Embryonic facial prominence (tissue), 1 donor: ENCODE results near the gene MRPL40.
"Not testable (repeated sequence)": the region's sequence is repeated elsewhere in the genome, so short reads cannot be mapped to it uniquely, and the experiment has no call there.

ENCODE experiments used
- DNase-seq: peaks from one replicate; pipeline ENCODE4 v3.0.0-alpha.2; 2016; ENCODE audit errors: extremely low spot score

The MRPL40 gene

DNA sequence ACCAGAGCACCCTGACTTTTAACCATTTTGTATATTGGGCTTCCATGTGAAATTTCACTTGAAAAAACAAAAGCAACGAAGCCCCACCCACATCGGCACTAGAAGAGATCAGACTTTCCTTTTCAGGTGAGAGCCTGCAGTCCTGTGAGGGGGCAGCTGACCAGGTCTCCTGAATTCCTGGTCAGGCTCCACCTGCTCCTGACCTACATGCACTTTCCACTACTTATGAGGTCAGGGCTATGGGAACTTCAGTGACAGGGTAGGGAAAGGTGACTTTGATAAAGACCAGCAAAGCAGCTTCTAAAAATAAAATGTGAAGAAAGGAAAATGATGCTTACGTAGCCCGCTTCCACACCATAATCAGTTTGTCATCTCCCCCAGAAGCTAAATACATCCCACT lies 25.5 kb upstream of the MRPL40 start:
- no peak for DNase-seq

DNA sequence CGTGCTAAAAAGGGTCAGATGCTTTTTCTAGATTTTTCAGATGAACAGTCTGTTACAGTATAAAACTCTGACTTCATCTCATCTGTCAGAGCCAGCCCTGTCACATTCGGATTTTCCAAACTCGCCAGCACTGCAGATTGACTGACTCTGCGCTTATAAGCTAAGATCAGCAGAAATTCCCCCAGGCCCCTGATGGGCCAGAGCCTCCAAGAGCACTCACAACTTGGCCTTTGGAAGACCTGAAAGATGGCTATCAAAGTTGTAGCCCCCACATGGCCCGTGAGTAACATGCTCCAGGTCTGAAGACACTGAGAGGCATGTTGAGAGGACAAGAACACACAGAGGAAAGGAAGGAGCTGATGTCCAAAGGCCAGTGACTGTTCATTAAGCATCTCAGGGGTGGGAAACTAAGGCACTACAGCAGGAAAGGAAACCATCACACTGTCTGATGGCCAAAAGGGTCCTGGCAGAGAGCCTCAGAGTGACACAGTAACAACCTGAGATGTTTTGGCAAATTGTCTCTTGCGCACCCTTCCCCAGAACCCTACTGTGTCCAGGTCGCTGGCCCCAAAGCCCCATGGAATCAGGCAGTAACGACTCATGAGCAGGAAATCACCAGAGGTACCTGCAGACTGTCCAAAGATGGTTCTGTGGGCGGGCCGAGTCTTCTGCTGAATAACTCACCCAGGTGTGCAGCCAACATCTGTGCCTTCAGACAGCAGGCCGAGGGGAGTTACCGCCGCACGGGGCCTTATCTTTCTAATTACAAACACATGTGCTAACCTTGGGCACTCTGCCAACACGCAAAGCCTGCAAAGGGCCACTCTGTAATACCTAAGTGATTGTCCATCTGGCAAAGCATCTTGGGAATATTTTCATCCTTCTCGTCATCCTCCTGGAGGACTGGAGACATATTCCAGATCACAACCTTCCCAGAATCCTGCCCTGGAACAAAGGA lies 24.4 kb upstream of the MRPL40 start:
- DNase-seq: no peak

DNA sequence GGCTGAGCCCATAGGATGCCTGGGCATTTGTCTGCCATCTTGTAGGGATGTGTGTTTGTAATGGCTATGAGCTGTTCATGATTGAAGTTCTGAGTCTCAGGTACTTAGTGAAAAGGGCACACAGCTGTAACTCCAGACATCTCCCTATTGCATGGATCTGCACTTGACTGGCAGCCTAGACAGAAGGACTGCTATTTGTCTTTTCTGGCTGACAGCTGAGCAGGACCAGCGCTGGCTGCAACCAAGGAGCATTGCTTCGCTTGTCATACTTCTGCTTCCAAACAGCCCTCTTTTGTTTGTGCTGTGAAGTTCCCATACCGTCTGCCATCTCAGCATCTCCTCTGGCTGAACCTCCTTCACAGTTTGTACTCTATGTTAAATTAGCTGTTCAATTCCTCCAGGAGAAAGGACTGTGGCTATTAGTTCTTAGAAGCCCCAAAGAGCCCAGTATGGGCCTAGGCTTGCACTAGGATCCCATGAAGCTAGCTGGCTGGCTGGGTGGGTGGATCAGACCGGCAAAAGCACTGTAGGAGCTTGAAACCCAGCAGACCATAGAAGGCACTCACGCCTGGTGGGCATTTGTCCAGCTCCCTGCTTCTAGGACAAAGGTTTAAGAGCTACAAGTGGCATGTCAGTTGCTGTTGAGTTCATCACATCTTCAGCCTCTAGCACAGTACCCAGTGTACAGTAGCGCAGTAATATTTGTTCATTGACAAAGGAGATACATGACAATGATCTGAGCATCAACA lies 21.2 kb upstream of the MRPL40 start:
- no peak for DNase-seq

DNA sequence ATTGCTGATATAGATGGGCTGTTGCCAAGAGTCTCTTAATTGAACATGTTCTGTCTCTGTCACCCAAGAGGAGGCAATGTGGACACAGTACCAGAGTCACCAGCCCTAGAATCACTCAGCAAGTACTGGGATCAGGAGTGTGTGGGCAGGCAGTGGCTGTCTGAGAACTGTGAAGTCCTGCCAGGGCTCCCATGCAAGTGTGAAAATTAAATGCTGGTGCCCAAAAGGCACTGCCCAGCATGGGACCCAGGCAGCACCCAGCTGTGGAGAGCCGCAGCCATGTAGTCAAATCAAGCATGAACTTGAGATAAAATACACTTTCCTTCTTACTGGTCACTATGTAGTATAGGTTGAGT lies 20.7 kb upstream of the MRPL40 start:
- no peak for DNase-seq

DNA sequence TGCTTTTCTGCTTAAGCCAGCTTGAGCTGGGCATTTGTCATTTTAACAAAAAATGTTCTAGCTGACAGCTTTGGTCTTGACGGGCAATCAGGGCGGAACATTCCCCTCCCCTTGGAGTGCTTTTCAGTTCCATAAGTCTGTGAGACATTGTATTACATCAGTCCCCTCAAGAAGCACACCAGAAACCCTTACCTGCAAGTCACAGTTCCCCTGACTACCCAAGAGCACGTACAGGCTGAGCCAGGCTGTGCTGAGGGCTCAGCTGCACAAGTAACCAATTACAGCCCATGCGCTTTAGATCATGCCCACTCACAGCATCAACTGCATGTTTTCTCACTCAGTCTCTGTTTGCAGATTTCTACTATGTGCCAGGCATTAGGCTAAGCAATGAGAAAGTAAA lies 19.9 kb upstream of the MRPL40 start:
- no peak for DNase-seq

DNA sequence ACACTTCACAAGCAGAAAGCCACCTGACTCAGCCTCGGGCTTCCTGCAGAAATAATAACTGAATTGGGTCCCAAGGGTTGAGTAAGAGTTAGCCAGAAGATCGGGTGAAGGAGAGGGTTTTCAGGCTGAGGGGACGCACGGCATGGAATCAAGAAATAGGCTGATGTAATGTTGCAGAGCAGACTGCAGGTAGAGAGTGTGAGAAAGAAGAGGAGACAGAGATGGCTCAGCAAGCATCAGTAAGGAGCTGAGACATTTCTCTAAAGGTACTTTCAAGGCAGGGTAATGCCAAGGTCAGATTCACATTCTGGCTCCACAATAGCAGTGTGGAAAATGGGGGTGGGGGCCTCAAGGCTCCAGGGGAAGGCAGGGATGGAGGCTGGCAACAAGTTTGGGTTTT lies 19.4 kb upstream of the MRPL40 start:
- no peak for DNase-seq

DNA sequence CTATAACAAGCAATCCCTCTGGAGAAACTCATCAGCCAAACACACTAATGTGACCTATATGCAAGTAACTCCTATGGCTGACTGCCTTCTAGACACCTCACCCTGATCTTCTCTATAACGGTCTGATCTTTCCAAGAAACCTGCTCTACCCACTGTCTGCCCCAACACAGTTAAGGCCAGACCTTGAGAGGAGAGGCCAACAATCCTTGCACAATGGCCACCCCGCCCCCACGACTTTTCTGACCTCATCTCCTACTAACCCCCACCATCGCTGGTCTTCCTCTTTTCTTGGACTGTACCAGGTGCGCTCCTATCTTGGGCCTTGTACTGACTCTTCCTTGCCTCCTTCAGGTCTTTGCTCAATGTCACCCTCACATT lies 13.3 kb upstream of the MRPL40 start:
- no peak for DNase-seq

DNA sequence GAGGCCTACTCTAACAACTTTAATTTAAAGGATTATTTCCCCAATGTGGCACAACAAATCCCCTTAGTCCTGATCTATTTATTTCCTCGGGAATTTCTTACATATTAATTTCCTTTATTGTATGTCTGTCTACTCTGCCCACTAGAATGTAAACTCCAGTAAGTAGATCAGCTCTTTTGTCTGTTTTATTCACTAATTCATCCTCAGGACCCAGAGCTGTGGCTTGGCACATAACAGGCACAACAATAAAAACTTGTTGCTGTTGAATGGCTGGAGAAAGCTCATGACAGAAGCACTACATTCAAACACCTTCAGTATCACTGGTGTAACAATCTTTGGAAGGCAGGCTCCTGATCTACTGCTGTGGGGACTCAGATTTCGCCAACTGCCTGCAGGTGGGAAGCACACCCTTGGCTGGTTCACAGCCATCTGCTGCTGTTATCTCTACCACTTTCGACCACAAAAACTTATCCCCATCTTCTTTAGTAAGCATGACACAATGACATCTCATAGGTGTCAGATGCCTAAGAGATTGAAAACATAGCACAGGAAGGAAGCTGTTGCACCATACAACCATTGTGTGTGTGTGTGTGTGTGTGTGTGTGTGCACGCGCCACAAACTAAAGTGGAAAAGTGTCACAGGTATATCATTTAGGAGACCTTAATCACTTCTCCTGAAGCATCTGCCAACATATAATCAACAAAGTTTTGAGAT lies 12.7 kb upstream of the MRPL40 start:
- DNase-seq: no peak

DNA sequence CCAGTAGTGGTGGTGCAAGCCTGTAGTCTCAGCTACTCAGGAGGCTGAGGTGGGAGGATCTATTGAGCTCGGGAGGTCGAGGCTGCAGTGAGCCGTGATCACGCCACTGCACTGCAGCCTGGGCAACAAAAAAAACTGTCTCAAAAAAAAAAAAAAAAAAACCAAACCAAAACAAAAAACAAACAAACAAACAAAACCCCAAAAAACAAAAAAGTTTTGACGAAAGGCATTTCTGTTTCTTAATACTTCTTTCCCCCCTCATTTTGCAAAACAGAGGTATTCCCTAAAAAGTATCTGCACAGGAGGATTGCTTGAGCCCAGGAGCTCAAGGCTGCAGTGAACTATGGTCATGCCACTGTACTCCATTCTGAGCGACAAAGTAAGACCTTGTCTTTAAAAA lies 12.0 kb upstream of the MRPL40 start:
- DNase-seq: no peak

DNA sequence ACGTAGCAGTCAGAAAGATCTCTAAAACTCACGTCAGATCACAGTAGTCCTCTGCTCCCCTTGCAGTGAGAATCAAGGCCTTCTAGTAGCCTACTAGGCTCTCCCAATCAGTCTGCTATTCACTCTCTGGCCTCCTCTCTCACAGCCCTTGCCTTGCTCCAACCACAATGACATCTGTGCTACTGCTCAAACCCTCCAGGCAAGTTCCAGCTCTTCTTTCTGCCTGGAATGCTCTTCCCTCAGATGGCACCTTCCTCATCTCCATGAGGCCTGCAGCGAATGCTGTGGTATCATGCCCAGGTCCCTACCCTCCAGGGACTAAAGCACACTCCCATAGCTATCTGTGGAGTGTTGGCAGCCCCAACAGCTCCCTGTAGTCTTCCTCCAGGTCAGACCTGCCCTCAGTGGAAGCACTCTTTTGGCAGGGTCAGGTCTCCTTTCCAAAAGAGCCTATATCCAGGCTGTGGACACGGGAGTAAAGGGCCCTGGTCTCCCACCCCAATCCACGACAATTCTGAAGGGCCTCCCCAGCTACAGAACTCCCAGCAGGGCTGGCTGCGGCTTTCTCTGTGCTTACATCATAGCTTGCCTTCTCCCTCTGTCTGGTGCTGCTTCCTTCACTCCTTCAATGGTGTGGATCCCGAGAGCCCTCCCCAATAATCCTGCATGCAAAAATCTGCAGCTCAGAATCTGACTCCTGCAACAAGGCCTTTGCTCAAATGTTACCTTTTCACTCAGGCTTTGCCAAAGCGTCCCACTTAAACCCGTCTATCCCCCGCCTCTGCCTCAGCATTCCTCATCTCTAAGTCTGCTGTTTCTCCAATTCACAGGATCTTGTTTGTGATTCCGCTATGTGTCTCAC lies 9.7 kb upstream of the MRPL40 start:
- DNase-seq: no peak

DNA sequence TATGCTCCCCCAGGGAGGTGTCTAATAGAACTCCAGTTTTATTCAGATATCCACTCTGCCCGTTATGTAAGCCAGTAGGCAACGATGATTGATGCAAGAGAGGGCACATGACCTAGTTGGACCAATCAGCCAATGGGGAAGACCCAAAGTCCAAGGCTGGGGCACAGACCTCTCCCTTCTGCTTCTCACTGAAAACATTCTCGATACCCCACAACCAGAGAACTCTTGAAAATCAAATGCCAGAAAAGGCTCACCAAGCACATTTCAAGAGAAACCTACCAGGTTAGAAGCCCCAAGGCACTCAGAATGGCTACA lies 8.2 kb upstream of the MRPL40 start:
- DNase-seq: no peak

DNA sequence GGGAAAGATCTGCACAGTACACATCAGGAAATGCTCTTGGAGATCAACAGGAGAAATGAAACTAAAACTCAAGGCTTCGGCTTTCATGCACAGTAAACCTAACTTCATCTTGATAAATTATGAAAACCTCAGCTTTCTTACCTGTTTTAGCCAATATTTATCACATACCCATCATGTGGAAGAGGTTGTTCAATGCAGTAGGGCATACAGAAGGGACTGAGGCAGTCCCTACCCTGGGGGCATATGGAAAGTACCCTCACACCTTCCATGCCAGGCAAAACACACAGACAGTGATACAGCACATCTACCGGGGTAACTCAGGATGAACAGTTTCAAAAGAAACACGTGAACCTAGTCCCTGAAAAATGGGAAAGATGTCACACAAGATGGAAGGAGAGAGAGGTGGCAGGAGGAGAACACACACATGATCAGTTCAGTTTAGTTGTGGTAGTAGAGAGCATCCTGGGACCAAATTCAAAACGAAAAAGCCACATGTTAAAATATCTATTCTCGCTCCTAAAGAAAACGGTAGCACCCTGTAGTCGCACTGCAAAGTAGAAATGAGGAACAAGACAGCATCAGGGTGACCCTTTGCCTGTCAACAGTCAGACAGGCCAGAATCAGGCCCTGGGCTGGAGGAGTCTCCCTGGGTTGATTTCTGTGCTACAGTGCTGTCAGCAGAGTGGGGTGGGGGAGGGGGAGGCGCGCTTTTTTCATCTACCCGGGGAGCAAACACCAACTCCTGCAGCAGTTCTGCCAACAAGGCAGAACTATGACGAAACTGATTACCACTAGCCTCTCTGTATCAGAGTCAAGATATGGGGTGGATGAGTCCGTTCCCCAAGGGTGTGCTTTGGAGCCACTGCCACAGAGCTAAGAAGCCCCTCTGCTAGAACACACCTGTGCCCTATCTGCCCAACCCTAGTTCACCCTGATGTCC lies 2.1 kb upstream of the MRPL40 start:
- no peak for DNase-seq

DNA sequence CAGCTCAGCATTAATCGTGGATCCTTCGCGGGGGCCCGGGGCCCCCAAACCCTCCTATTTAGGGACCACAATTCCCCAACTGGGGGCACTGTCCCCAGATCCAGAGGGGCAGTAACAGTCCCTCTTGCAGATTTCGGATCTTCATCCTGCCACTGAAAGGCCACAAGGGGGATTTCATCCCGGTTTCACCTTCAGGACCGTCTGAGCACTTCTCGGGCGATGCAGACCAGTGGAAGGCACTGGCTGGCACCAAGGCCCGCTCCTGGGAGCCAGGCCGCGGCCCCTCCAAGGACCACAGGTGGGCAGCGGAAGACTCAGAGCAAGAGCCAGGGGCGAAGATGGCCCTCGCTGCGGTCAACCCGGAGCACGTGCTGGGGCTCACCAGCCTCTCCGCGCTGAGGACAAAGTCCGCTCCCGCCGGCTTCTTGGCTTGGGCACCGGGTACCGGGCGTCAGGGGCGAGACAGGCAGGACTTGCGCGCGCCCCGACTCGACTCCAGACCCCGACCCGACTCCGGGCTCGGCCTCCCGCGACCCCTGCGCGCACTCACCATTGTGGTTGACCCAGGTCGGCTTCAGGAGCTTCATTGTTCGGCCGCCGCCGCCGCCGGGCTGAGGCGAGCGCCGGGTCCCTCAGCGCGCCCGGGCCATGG lies 1.3 kb upstream of the MRPL40 start:
- DNase-seq: no peak

DNA sequence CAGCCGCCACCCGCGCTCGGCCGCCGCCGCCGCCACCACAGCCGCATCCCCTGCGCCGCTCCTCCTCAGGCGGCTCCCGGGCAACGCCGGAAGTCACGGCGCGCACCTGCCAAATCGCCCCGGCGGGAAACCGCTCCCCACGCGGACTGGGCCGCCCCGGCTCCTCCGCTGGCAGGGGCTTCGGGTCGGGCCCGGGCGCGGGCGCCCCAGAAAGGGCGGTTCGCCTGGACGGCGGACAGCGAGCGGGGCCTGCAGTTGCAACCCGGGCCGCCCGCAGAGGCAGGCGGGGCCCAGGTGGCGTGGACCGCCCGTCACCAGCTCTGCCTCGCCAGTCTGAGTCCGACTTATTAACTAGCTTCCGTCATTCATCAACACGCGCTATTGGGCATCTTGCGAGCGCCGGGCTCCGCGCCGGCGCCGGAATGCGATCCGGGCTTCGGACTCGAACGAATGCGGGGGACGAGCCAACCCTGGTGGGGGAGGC lies 654 bp upstream of the MRPL40 start, which contains the start of gene HIRA:
TSS of gene HIRA (minus strand) at position 85 of the 484 bp plus-strand sequence. CDS start 257 bp downstream, outside the sequence.
- peak; percentile 32 for DNase-seq

DNA sequence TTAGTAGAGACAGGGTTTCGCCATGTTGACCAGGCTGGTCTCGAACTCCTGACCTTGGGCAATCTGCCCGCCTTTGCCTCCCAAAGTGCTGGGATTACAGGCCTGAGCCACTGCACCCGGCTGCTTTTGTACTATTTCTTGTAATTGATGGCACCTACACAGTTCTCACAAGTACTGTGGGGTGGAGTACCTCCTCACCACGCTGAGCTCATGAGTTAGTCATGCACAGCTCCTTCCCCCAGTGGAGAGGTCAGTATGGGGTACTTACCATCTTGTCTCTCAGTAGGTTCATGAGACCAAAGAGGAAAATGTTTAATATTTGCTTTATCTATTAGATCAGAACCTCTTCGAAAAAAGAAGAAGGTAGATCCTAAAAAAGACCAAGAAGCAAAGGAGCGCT lies 2.1 kb downstream of the MRPL40 start:
- DNase-seq: no peak

DNA sequence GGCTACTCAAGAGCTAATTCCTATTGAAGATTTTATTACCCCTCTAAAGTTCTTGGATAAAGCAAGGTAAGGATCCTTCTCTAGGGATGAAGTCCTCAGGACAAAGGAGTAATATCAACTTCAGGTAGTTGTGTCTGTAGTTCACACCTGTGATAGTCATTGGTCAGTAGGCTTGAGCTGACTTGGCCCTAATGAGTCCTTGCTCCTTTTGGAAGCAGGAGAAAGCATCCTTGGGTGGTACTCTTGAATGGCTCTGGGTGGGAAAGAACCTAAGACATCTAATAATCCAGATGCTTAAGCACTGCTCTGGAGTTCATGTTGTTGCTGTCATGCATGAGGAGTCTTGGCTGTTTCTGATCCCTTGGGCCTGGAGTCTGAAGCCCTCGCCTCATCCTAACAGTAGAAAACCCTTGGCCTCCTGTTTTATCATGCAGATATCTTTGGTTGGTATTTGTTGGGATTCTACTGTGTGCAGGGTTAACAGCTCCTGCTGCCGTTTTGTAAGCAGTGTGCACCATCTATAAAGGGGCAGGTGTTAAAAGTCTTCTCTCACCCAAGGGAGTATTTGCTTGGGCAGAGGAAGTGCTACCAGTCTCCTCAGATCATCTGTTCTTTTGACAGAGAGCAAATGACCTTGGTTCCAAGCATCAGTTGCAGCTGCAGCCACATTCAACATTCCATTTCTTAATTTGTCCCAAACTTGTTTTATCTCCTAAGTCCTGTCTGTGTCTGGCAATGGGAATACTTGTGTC lies 2.7 kb downstream of the MRPL40 start:
- DNase-seq: no peak

DNA sequence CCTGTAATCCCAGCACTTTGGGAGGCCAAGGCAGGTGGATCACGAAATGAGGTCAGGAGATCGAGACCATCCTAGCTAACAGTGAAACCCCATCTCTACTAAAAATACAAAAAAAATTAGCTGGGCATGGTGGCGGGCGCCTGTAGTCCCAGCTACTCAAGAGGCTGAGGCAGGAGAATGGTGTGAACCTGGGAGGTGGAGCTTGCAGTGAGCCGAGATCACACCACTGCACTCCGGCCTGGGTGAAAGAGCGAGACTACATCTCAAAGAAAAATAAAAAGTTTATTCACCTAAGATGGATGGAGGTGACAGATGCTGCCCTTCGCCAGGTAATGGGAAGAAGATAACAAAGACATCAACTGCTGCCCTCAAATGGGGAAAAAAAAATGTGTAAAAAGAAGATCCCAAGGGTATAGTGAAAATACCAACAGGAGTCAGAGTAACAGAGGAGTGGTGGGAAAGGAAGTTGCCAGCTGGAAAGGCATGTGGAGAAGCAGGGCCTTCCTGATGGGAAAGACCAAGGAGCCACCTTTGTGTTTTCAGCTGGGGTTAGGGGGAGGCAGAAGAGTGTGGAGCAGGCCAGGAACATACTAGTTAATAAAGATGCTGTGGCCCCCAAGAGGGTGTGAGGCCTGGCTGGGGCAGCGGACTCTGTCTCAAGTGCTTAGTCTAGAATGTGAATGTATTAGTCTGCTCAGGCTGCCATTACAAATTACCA lies 4.3 kb downstream of the MRPL40 start:
- DNase-seq: not testable (repeated sequence)

DNA sequence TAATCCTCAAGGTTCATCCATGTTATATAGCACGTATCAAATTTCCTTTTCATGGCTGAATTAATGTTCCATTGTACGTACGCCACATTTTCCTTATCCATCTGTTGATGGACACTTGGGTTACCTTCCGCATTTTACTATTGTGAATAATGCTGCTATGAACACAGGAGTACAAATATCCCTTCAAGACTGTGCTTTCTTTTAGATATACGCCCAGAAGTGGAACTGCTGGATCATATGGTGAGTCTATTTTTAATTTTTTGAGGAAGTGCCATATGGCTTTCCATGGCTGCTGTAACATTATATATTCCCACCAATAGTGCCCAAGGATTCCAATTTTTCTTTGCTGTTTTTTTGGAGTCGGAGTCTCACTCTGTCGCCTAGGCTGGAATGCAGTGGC lies 6.0 kb downstream of the MRPL40 start:
- no peak for DNase-seq
